Prostate gland (tissue), 2 donors: ENCODE results near the gene PAXIP1. TPM values are rescaled to one million over a fixed set of nuclear protein-coding genes. Genes with fewer than 3 reads are reported as not detected.
A peak's percentile ranks its signal among the peaks of the same experiment; 100 is the strongest.

ENCODE experiments used
- DNase-seq: peaks from one replicate; pipeline ENCODE4 v3.0.0-alpha.2; 2019; ENCODE audit warnings: low spot score
- H3K27ac ChIP-seq, 2 donors: fragments of 200-600 bp; sonication (generic); 2 replicates each; pipeline ENCODE4 v1.5.1; 2017 to 2019
- H3K27me3 ChIP-seq: fragments of 200-600 bp; sonication (generic); replicated peaks from 2 replicates; pipeline ENCODE4 v1.5.1; 2019; ENCODE audit not compliant: insufficient read depth
- H3K36me3 ChIP-seq, 2 donors: fragments of 200-600 bp; sonication (generic); 1 replicate in 1 of 2; 2 replicates in 1 of 2; pipeline versions ENCODE4 v1.5.1 to v1.8.1; 2017 to 2019
- H3K4me1 ChIP-seq: fragments of 200-600 bp; sonication (generic); replicated peaks from 2 replicates; pipeline ENCODE4 v1.5.1; 2019
- H3K4me3 ChIP-seq, 2 donors: fragments of 200-600 bp; sonication (generic); 2 replicates each; pipeline ENCODE4 v1.5.1; 2017 to 2019
- H3K9me3 ChIP-seq: fragments of 200-600 bp; sonication (generic); 2 replicates; pipeline ENCODE4 v1.5.1; 2017
- POLR2A ChIP-seq: fragments of 450-650 bp; IDR thresholded peaks from one replicate; pipeline ENCODE4 v1.6.1; 2016; ENCODE audit warnings: antibody characterized with exemption, mild to moderate bottlenecking
- POLR2AphosphoS5 ChIP-seq: sonication (generic); formaldehyde crosslinking; IDR thresholded peaks from one replicate; pipeline ENCODE4 v1.6.1; 2017; ENCODE audit warnings: antibody characterized with exemption
- WGBS: methylation state at CpG from one replicate; pipeline ENCODE4 v1.1.5; 2018; 5-methylcytosine and 5-hydroxymethylcytosine counted together
- intact Hi-C: fragments of 100-400 bp; cut with DNase I; formaldehyde crosslinking; loops from one replicate; pipeline ENCODE4 v1.14.2; 2022
- total RNA-seq, 2 donors: library from RNA; depleted of rRNA; stranded (reverse); fragments of >200 nt; gene quantifications; one replicate each; pipeline ENCODE4 v1.1.0, GENCODE V29; 2016
- TF ChIP-seq, protein P1 (sequence below), 4 experiments: fragments of 200-600 bp in 2 of 4; fragments of 450-650 bp in 2 of 4; sonication (generic) in 2 of 4; IDR thresholded peaks; 1 replicate in 3 of 4; 2 replicates in 1 of 4; pipeline ENCODE4 v1.5.1; 2016 to 2019; ENCODE audit warnings: antibody characterized with exemption in 4 of 4, mild to moderate bottlenecking in 2 of 4, moderate library complexity in 2 of 4

The PAXIP1 gene
- total RNA-seq, 2 donors from 2014 or later = 15.8 to 24.1 TPM

DNA sequence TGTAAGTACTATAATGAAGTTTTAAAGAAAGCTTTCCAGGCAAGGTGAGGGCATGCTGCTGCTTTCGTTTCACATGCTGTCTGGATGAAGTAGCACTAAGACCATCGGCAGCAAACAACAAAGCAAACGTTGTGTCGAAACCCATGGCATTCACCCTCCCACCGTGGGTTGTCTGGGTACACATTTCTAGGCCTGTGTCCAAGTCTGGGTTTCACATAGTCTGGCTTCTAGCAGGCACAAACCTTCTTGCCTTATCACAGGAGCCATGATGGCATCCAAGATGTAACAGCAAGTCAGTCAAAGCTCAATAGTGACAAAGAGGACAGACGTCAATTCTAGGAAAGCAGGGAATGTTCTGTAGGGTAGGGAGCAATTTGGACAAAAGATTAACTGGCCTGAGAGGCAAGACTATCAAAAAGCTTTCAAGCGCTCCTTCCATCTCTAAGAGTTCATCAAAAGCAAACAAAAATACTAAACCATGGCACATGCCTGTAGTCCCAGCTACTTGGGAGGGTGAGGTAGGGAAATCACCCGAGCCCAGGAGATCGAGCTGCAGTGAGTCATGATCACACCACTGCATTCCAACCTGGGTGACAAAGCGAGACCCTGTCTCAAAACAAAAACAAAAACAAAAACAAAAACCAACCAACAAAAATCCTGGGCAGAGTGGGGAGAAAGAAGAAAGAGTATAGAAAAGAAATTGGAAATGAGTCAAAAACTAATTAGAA lies 42.7 kb downstream of the PAXIP1 start:
- Histone ChIP-seq H3K27ac (no peak overlapping the region), H3K27me3 (no peaks in the 10 kb centered on the region), H3K36me3 (no peaks in the 10 kb centered on the region), H3K4me1 (no peaks in the 10 kb centered on the region), H3K4me3 (no peak overlapping the region), H3K9me3 (no peaks in the 10 kb centered on the region)
- no peak for DNase-seq
- intact Hi-C loops = no loop called here
- 64% methylated on average over 10 of the region's 10 CpGs for WGBS
- no peak for TF ChIP-seq POLR2AphosphoS5
- TF ChIP-seq, protein P1, sequence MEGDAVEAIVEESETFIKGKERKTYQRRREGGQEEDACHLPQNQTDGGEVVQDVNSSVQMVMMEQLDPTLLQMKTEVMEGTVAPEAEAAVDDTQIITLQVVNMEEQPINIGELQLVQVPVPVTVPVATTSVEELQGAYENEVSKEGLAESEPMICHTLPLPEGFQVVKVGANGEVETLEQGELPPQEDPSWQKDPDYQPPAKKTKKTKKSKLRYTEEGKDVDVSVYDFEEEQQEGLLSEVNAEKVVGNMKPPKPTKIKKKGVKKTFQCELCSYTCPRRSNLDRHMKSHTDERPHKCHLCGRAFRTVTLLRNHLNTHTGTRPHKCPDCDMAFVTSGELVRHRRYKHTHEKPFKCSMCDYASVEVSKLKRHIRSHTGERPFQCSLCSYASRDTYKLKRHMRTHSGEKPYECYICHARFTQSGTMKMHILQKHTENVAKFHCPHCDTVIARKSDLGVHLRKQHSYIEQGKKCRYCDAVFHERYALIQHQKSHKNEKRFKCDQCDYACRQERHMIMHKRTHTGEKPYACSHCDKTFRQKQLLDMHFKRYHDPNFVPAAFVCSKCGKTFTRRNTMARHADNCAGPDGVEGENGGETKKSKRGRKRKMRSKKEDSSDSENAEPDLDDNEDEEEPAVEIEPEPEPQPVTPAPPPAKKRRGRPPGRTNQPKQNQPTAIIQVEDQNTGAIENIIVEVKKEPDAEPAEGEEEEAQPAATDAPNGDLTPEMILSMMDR (IDR thresholded peaks at IDR 0.05) = no peak
- TF ChIP-seq POLR2A = no peak

DNA sequence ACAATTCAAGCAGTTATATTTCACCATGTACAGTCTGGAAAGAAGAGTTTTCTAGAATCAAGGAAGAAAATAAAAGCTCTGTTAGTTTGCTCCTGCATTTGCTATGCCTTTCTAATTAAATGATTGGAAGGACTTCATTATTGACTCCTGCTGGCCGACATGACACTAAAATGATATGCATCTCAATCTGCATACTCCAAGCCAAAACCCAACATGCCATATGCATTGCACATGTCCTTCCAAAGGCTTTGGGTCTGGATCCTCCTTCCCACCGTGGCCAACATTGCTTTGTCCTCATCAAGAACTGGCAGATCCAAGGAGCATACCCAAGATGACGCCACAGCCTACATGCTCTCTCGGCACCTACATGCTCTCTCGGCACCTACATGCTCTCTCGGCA lies 46.5 kb downstream of the PAXIP1 start:
- no peak overlapping the region for H3K27ac ChIP-seq
- intact Hi-C loops = no loop called here
- 95% methylated on average over 6 of the region's 6 CpGs for WGBS
- no peak for DNase-seq
- no peaks in the 10 kb centered on the region for H3K27me3 ChIP-seq
- no peaks in the 10 kb centered on the region for H3K4me1 ChIP-seq
- H3K4me3 ChIP-seq = no peak overlapping the region
- H3K9me3 ChIP-seq = no peaks in the 10 kb centered on the region
- no peaks in the 10 kb centered on the region for H3K36me3 ChIP-seq
- TF ChIP-seq POLR2A = no peak
- TF ChIP-seq, protein P1 (IDR thresholded peaks at IDR 0.05) = no peak

DNA sequence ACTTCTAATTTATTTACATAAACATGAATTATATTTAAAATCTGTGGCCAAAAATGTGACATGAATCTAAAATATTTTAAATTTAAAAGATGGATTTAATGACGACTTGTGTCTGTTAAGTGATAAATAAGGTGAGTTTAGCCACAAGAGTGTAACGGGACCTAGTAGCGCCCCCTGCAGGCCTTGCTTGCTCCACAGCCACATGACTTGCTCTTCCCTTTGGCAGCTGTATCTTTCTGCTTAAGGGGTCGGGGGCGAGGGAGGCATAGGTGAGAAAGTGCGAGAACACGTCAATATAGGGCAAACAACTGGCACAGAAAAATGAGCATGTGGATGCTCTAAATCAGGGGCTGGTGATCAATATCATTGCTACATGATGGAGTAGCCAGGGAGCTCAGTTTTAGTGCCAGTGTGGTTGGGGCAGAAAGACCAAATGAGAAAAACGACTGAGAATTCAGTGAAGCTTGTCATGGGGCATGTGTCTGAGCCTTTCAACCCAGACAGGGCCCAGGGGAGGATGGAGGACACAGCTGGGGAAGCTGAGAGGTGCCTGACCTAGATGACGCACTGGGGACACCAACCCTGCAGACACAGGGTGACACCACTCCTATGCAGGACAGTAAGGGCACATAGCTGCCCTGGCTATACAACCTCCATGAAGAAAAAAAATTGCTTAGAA lies 49.8 kb downstream of the PAXIP1 start:
- H3K9me3 ChIP-seq = no peaks in the 10 kb centered on the region
- intact Hi-C loops = no loop called here
- H3K36me3 ChIP-seq = no peaks in the 10 kb centered on the region
- WGBS = 66% methylated on average over 9 of the region's 9 CpGs
- DNase-seq = no peak
- no peak overlapping the region for H3K27ac ChIP-seq
- no peaks in the 10 kb centered on the region for H3K4me1 ChIP-seq
- H3K4me3 ChIP-seq = no peak overlapping the region
- TF ChIP-seq POLR2A (no peak), POLR2AphosphoS5 (no peak)
- TF ChIP-seq, protein P1 (IDR thresholded peaks at IDR 0.05) = peak in 3 of 4 experiments; percentile 42 to 60 (median 53)
- H3K27me3 ChIP-seq = no peaks in the 10 kb centered on the region

DNA sequence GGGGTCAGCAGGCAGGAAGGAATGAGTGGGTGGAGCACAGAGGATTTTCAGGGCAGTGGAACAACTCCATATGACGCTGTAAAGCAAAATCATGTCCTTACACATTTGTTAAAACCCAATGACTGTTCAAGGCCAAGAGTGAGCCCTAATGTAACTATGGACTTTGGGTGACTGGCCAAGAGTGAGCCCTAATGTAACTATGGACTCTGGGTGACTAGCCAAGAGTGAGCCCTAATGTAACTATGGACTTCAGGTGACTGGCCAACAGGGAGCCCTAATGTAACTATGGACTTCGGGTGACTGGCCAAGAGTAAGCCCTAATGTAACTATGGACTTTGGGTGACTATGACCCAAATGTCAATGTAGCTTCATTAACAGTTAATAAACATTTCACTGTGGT lies 52.0 kb downstream of the PAXIP1 start:
- Histone ChIP-seq H3K4me3 (no peak overlapping the region), H3K9me3 (no peaks in the 10 kb centered on the region), H3K4me1 (no peaks in the 10 kb centered on the region), H3K27me3 (no peaks in the 10 kb centered on the region), H3K36me3 (peaks cover 0 to 6% of the 10 kb centered on the region in 2 donors), H3K27ac (no peak overlapping the region)
- WGBS = 88% methylated on average over 2 of the region's 2 CpGs
- TF ChIP-seq, protein P1 (IDR thresholded peaks at IDR 0.05) = no peak
- TF ChIP-seq POLR2A = no peak
- TF ChIP-seq POLR2AphosphoS5 = no peak
- no peak for DNase-seq
- intact Hi-C loops = no loop called here

DNA sequence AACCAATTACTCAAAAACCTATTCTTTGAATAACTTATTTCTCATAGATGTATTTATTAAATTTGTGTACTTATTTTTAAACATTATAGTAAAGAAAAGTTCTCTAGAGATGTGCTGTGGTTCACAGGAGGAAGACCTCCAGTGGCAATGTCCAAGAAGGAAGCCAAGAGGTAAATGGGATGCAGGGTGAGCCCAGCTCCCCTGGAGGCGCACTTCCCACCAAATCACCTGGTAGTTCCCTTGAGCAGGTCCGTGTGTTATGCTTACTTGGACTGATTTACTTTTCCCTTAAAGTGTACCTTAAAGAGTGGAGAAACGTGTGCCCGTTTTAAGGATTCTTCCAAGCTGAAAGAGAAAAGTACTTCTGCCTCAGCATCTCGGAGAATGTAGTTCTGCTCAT lies 55.3 kb downstream of the PAXIP1 start:
- no peaks in the 10 kb centered on the region for H3K9me3 ChIP-seq
- intact Hi-C loops = no loop called here
- no peaks in the 10 kb centered on the region for H3K4me1 ChIP-seq
- no peak for DNase-seq
- no peaks in the 10 kb centered on the region for H3K27me3 ChIP-seq
- no peak for TF ChIP-seq POLR2A
- TF ChIP-seq POLR2AphosphoS5 = no peak
- no peak overlapping the region for H3K4me3 ChIP-seq
- 78% methylated on average over 5 of the region's 5 CpGs for WGBS
- H3K27ac ChIP-seq = no peak overlapping the region
- H3K36me3 ChIP-seq = peaks cover 0 to 6% of the 10 kb centered on the region in 2 donors
